ENCODE data around the gene OR10Z1.

Gene OR10Z1

GRCh38 chr1:158604968-158605367, at the start of gene OR10Z1:
OR10Z1 (plus strand) TSS chr1:158605268; CDS start chr1:158606439, 1,171 bp downstream.
- Histone ChIP-seq H3K27me3 (no peaks in the 10 kb centered on the region), H3K9me3 (no peaks in the 10 kb centered on the region), H4K20me1 (no peaks in the 10 kb centered on the region), H3K4me3 (no peak within 1 kb of the TSS), H3K36me3 (no peaks in the 10 kb centered on the region), H3K4me1 (no peaks in the 10 kb centered on the region), H3K4me2 (no peak within 1 kb of the TSS), H3K9ac (no peak within 1 kb of the TSS), H3K27ac (no peak within 1 kb of the TSS)
- TF ChIP-seq Cebpa-rat (IDR thresholded peaks at IDR 0.05), result no peak

- H3K27ac ChIP-seq, result no peak overlapping the region
- H3K9ac ChIP-seq, result no peak overlapping the region
- H3K4me3 ChIP-seq, result no peak overlapping the region
- H4K20me1 ChIP-seq, result no peaks in the 10 kb centered on the region
- TF ChIP-seq Cebpa-rat (IDR thresholded peaks at IDR 0.05), result no peak
- H3K4me1 ChIP-seq, result peaks cover 14% of the 10 kb centered on the region
- no peak overlapping the region for H3K4me2 ChIP-seq
- H3K36me3 ChIP-seq, result no peaks in the 10 kb centered on the region
- H3K9me3 ChIP-seq, result 0 out of 2 replicates have a peak, but pooled peaks cover 3% of the 10 kb centered on the region
- no peaks in the 10 kb centered on the region for H3K27me3 ChIP-seq
Observed at GRCh38 chr1:158559696-158560095, 45.4 kb upstream of the OR10Z1 start.

GRCh38 chr1:158563853-158564252, 41.2 kb upstream of the OR10Z1 start:
- Histone ChIP-seq H3K27me3 (no peaks in the 10 kb centered on the region), H3K4me2 (peak overlapping the region; percentile 64), H3K9me3 (0 out of 2 replicates have a peak, but pooled peaks cover 3% of the 10 kb centered on the region), H3K9ac (no peak overlapping the region), H4K20me1 (no peaks in the 10 kb centered on the region), H3K36me3 (no peaks in the 10 kb centered on the region), H3K27ac (peak overlapping the region; percentile 85), H3K4me3 (no peak overlapping the region), H3K4me1 (peaks cover 18% of the 10 kb centered on the region)
- TF ChIP-seq Cebpa-rat (IDR thresholded peaks at IDR 0.05), result no peak

- Histone ChIP-seq H3K36me3 (no peaks in the 10 kb centered on the region), H3K9ac (peak overlapping the region; percentile 33; the same call in 1 of the 2 replicates), H3K4me2 (peak overlapping the region; percentile 64), H3K9me3 (0 out of 2 replicates have a peak, but pooled peaks cover 3% of the 10 kb centered on the region), H4K20me1 (no peaks in the 10 kb centered on the region), H3K27ac (peak overlapping the region; percentile 85), H3K4me3 (no peak overlapping the region), H3K4me1 (peaks cover 18% of the 10 kb centered on the region), H3K27me3 (no peaks in the 10 kb centered on the region)
- no peak for TF ChIP-seq Cebpa-rat (IDR thresholded peaks at IDR 0.05)
Observed at GRCh38 chr1:158564608-158565007, 40.5 kb upstream of the OR10Z1 start.

- Histone ChIP-seq H3K36me3 (no peaks in the 10 kb centered on the region), H3K27ac (no peak within 1 kb of the TSS), H4K20me1 (no peaks in the 10 kb centered on the region), H3K4me3 (no peak within 1 kb of the TSS), H3K9ac (no peak within 1 kb of the TSS), H3K4me1 (no peaks in the 10 kb centered on the region), H3K27me3 (no peaks in the 10 kb centered on the region), H3K4me2 (no peak within 1 kb of the TSS), H3K9me3 (no peaks in the 10 kb centered on the region)
- no peak for TF ChIP-seq Cebpa-rat (IDR thresholded peaks at IDR 0.05)
Observed at GRCh38 chr1:158570480-158570879, 34.6 kb upstream of the OR10Z1 start, which contains the start of gene OR6P1. OR6P1 (minus strand) TSS chr1:158570580; CDS start chr1:158563604, 6,976 bp downstream.

GRCh38 chr1:158572226-158572625, 32.8 kb upstream of the OR10Z1 start:
- no peaks in the 10 kb centered on the region for H3K9me3 ChIP-seq
- H3K27me3 ChIP-seq, result no peaks in the 10 kb centered on the region
- H3K27ac ChIP-seq, result no peak overlapping the region

GRCh38 chr1:158577561-158577960, 27.5 kb upstream of the OR10Z1 start:
- Histone ChIP-seq H3K4me1 (no peaks in the 10 kb centered on the region), H4K20me1 (no peaks in the 10 kb centered on the region), H3K4me3 (no peak overlapping the region), H3K27me3 (no peaks in the 10 kb centered on the region), H3K36me3 (no peaks in the 10 kb centered on the region), H3K9me3 (no peaks in the 10 kb centered on the region), H3K9ac (no peak overlapping the region), H3K4me2 (no peak overlapping the region), H3K27ac (no peak overlapping the region)
- TF ChIP-seq Cebpa-rat (IDR thresholded peaks at IDR 0.05), result no peak

More at GRCh38 chr1:158572226-158572625, 32.8 kb upstream of the OR10Z1 start:
- H3K4me2 ChIP-seq, result no peak overlapping the region
- no peak overlapping the region for H3K9ac ChIP-seq
- no peak overlapping the region for H3K4me3 ChIP-seq
- H3K4me1 ChIP-seq, result no peaks in the 10 kb centered on the region
- H3K36me3 ChIP-seq, result no peaks in the 10 kb centered on the region
- no peak for TF ChIP-seq Cebpa-rat (IDR thresholded peaks at IDR 0.05)
- H4K20me1 ChIP-seq, result no peaks in the 10 kb centered on the region

- Histone ChIP-seq H3K4me2 (no peak within 1 kb of the TSS), H3K4me1 (no peaks in the 10 kb centered on the region), H3K27me3 (no peaks in the 10 kb centered on the region), H3K27ac (no peak within 1 kb of the TSS), H3K9me3 (no peaks in the 10 kb centered on the region), H3K4me3 (no peak within 1 kb of the TSS), H4K20me1 (no peaks in the 10 kb centered on the region), H3K9ac (no peak within 1 kb of the TSS), H3K36me3 (no peaks in the 10 kb centered on the region)
- TF ChIP-seq Cebpa-rat (IDR thresholded peaks at IDR 0.05), result no peak
Observed at GRCh38 chr1:158579733-158580132, 25.3 kb upstream of the OR10Z1 start, which contains the start of gene OR10X1. OR10X1 (minus strand) TSS chr1:158579899; CDS start chr1:158579899, 0 bp downstream.

- Histone ChIP-seq H3K27me3 (no peaks in the 10 kb centered on the region), H4K20me1 (no peaks in the 10 kb centered on the region), H3K27ac (no peak overlapping the region), H3K9ac (no peak overlapping the region), H3K36me3 (no peaks in the 10 kb centered on the region), H3K4me3 (no peak overlapping the region), H3K4me2 (no peak overlapping the region), H3K9me3 (peaks cover 15% of the 10 kb centered on the region), H3K4me1 (no peaks in the 10 kb centered on the region)
- TF ChIP-seq Cebpa-rat (IDR thresholded peaks at IDR 0.05), result no peak
Observed at GRCh38 chr1:158583962-158584361, 21.1 kb upstream of the OR10Z1 start.

GRCh38 chr1:158586942-158587341, 18.1 kb upstream of the OR10Z1 start:
- no peaks in the 10 kb centered on the region for H4K20me1 ChIP-seq
- H3K9ac ChIP-seq, result no peak overlapping the region
- H3K27me3 ChIP-seq, result no peaks in the 10 kb centered on the region
- no peak overlapping the region for H3K27ac ChIP-seq
- H3K36me3 ChIP-seq, result no peaks in the 10 kb centered on the region
- H3K4me3 ChIP-seq, result no peak overlapping the region; the same call in 1 of the 2 replicates
- H3K4me2 ChIP-seq, result no peak overlapping the region
- H3K9me3 ChIP-seq, result peaks cover 15% of the 10 kb centered on the region
- H3K4me1 ChIP-seq, result no peaks in the 10 kb centered on the region
- no peak for TF ChIP-seq Cebpa-rat (IDR thresholded peaks at IDR 0.05)

- no peak overlapping the region for H3K27ac ChIP-seq
- H3K27me3 ChIP-seq, result no peaks in the 10 kb centered on the region
- no peaks in the 10 kb centered on the region for H3K4me1 ChIP-seq
- H3K36me3 ChIP-seq, result no peaks in the 10 kb centered on the region
- H3K4me2 ChIP-seq, result no peak overlapping the region
- no peak overlapping the region for H3K4me3 ChIP-seq
- H3K9me3 ChIP-seq, result peaks cover 24% of the 10 kb centered on the region
- no peaks in the 10 kb centered on the region for H4K20me1 ChIP-seq
- no peak for TF ChIP-seq Cebpa-rat (IDR thresholded peaks at IDR 0.05)
- H3K9ac ChIP-seq, result no peak overlapping the region
Observed at GRCh38 chr1:158600735-158601134, 4.3 kb upstream of the OR10Z1 start.

Measured in BLaER1 (cell line).